ENCODE measurements around the gene IL10.
A peak's percentile ranks its signal among the peaks of the same experiment; 100 is the strongest.

The IL10 gene

DNA sequence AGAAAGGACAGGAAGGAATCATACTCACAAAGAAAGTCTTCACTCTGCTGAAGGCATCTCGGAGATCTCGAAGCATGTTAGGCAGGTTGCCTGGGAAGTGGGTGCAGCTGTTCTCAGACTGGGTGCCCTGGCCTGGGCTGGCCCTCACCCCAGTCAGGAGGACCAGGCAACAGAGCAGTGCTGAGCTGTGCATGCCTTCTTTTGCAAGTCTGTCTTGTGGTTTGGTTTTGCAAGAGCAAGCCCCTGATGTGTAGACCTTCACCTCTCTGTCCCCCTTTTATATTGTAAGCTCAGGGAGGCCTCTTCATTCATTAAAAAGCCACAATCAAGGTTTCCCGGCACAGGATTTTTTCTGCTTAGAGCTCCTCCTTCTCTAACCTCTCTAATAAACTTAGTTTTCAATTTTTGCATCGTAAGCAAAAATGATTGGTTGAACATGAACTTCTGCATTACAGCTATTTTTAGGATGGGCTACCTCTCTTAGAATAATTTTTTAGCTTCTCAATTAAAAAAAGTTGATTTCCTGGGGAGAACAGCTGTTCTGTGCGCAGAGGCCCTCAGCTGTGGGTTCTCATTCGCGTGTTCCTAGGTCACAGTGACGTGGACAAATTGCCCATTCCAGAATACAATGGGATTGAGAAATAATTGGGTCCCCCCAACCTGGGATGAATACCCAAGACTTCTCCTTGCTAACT is at the start of gene IL10:
Gene IL10, minus strand, starts transcription at position 252 of the 695 bp plus-strand sequence. Its CDS starts 59 bp downstream, at position 193.
- no peak for DNase-seq (ENCODE audit: low read depth)

DNA sequence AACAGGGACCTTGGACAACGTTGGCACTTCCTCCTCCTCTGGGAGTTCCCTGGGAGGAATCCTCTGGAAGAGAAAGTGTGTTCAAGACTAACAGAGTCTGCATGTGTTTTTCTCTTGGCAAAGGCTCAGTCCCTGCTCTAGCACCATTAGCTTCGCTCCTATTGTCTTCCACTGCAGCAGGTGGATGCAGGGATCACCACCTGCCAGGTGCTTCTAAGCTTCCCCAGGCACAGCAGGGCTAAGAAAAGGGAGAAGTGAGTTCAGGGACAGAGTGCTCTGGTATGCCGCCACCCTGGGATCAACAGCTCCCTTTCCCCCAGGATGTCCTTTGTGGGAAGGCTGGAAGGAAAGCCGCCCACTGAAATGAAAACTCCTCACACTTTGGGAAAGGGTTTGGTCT is 49.2 kb upstream of the IL10 start:
- no peak for DNase-seq (ENCODE audit: low read depth)

DNA sequence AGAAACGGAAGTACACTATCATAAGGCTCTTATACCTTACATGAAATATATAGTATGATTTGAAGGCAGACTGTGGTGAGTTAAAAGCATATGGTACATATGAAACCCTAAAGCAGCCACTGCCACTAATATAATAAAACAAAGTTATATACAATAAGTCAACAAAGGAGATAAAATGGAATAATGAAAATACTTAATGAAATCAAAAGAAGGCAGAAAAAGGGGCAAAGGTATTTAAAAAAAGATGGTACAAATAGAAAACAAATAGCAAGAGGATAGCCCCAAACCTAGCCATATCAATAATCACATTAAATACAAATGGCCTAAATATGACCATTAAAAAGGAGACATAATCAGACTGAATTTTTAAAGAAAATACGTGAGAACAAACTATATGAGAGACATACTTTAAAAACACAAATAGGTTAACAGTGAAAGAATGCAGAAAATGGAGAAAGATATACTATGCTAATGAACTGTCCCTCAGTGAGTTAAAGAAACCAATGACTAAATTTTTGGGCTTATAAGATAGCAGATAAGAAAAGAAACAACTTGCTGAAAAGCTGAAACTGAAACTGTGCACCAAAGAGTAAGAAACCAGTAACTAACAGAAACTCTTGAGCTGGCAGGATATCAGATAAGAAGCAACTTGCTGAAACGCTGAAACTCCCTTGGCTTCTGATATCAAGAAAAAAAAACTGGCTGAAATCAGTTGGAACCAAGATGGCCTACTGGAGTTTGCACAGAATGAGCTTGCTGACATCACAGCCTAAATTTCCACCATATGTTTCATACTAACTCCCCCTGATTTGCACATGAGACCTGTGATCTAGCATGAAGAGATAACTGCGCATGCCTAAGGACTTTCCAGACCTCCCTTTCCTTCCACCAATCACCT is 44.3 kb upstream of the IL10 start:
- no peak for DNase-seq (ENCODE audit: low read depth)

DNA sequence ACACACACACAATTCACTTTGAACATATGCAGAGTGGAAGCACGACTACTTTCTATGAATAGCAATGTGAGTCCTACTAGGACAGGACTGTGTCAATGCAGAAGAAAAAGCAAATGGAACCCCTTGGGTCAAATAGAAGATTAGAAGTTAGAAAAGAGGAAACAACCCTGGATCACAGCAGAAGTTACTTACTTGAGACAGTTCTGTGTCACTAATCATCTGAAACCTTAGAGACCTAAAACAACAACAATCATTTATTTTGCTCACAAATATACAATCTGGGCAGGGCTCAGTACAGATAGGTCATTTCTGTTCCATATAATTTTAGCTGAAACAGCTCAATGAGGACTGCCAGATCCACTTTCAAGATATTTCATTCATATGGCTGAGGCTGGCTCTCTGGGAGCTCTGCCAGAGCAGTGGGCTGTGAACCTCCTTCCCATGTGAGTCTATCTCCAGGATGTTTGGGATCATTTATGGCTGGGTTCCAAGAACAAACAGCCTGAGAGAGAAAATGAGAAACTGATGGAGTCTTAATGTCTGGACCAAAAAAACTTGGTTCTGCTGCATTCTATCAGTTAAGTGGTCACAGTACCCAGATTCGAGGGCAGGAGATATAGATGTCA is 42.5 kb upstream of the IL10 start:
- peak; percentile 38 for DNase-seq (ENCODE audit: low read depth)

DNA sequence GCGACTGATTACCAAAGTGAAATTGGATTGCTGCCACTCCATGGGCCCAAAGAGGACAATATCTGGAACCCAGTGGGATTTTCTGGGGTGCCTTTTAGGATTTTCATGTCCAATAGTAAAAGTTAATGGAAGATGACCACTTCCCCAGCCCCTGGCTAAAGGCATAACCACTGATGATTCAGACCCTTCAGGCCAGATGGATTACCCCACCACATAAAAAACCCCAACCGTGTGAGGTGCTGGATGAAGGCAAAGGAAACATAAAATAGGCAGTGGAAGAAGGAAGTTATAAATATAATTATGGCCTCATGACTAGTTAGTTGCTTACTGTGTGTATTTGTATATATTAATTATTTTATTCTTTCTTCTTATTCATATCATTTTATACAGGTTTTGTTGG is 40.2 kb upstream of the IL10 start:
- no peak for DNase-seq (ENCODE audit: low read depth)

DNA sequence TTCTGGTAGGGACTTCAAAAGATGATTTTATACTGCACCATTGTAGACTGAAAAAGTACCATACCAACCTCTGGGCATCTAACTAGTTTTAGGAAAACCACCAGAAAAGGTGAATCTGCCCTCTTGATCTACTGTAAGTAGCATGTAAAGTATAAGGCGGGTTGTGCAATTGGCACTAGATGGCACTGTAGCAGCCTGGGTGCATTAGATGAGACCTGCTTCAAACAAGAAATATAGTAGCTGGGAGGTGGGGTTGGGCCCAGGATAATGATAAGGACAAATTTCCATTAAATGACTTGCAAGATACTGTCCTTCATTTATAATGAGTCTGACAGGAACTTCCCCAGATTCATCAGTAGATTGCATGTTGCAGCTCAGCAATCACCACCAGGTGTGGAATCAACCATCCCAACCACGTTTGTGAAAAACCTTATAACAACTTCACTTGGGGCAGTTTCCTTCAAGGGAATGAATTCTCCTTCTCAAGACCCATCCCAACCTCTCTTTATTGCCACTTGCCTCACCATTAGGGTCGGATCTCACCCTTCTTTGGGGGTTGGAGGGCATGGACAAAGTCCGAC is 37.3 kb upstream of the IL10 start:
- DNase-seq (ENCODE audit: low read depth) = no peak

DNA sequence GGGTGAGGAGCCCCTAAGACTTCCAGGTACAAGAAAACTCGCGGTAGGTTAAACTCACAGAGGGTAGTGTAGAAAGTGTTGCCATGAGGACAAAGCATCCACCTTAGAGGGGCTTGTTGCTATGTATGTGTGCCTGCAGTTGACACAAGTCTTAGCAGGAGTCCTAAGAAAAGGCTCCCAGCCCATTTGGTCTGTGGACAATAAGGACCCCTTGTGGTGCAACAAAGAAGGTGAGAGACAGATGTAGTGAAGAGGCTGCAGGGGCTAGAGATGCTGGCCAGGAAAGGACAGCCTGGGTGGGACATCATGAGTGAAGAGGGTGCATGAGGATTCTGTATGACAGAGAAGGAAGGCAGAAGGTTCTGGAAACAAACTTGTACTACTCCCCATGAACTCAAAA is 36.3 kb upstream of the IL10 start:
- no peak for DNase-seq (ENCODE audit: low read depth)

DNA sequence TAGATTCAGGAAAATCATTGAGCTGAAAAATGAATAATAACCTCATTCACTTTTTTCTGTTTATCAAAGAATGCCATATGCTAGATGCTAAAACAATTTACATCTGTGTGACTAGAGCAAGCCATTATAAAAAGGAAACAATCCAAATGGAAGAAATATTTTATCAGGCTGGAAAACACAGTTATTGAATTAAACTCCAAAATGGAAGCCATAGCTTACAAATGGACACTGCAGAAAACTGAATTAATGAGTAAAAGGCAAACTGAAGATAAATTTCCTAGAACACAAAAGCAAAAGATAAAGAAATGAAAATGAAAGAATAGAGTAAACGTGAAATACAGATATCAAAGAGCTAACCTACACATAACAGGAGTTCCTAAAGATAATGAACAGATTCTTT is 33.1 kb upstream of the IL10 start:
- no peak for DNase-seq (ENCODE audit: low read depth)

DNA sequence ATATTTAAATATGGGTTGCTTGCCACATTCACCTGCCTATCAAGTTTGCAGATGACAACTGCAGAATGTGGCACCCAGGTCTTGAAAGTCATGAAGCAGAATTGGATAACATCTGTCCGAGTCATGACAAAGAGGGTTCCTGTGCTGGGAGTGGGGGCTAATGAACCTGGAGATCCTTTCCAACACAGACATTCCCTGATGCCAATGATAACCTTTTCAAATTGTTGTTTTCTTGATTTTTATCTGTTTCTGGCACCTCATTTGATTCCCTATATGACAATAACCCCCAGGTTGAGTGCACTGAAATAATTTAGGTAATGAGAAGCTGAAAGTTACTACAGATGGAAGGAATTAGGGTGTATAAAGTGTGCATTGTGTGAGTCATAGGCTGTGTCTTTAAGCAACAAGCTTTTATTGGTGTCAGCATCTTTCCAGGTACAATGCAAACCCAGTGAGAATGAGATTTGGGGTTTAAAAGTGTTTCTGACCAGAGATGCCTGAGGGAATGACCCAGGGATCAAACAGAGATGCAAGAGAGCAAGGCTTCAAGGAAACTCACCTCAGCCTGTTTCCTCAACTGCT is 32.0 kb upstream of the IL10 start:
- DNase-seq (ENCODE audit: low read depth) = no peak

DNA sequence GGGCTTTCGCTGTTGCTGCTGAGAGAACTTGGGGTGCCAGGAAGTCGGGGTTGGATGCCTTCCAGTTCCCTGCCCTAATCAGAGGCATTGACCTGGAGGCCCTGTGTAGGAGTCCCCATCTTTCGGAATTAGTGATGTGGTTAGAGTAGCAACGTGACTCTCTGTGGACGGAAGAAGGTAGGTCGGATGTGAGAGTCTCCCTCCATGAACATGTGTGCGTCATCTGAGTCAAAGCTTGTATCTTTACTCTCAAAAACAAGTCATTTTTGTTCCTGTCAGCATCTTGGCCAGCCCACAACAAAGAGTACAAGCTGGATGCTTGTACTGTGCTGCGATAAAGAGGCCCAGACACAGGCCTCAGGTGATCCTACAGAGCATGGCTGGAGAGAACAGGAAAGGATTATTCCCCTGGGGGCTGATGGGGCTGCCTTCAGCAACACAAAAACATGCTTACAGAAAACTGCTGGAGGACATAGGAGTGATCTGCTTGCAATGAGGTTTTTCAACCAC is 31.0 kb upstream of the IL10 start:
- DNase-seq (ENCODE audit: low read depth) = no peak

DNA sequence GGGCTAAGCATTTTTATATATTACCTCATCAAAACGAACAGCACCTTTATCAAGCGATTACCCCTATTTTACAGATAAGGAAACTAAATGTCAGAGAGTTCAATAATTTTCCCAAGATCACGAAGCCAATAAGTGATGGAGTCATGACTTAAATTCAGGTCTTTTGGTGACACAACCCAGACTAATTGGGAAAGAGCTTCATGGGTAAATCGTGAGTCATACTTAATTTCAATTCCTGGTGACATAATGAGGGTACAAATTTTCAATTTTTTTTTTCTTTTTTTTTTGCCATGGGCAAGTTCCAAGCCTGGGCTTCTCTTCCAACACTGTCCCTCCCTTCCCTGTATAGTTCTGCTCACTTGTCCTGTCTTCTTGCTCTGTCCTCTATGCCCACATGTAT is 30.1 kb upstream of the IL10 start:
- no peak for DNase-seq (ENCODE audit: low read depth)

DNA sequence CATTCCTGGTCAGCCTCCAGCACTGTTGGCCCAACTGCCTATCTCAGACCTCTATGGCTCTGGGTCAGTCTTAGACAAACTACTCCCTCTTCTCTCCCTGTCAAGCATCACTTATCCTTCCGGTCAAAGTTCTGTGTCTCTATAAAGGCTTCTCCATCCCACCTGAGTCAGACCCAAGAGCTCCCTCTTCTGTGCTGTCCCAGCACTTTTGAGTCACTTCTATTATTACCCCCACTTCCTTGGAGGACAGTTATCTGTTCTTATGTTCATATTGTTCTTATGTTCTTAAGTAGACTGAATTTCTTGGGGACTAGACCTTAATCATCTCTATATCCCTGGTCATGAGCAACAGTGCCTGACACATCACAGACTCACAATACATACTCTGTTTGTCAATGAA is 29.2 kb upstream of the IL10 start:
- DNase-seq (ENCODE audit: low read depth) = no peak

DNA sequence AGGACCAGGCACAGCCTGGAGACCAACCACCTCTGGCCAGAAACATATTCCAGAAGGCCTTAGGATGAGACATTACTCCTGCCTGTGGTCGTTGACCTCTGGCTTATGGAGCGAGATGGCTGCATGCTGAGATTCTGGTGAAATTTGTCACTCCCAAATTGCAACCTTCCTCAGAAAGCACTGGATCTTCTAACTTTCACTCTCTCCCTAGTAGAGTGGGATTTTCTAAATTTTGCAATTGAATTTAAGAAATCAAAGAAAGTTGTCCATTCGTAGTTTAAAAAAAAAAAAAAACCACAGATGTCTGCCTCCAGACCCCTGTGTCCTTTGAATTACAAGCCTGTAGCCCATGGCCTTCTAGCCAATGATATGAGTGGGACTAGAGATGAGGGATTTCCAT is 28.6 kb upstream of the IL10 start:
- no peak for DNase-seq (ENCODE audit: low read depth)

DNA sequence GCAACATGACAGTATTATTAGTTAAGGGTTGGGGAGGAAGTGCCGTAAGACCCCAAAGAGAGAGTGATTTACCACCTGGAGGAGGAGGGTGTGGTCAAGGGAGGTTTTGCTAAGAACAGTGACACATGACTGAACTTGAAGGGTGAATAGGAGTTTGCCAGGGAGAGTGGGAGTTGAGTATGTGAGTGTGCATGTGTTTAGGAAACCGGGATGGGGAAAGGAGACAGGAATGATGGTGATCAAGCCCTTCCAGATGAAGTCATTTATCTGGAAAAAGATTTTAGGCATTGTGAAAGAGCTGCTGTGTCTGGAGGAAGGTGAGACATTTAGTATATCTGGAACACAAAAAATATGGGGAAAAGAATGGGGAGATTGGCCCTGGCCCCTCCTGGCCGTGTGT is 28.1 kb upstream of the IL10 start:
- no peak for DNase-seq (ENCODE audit: low read depth)

DNA sequence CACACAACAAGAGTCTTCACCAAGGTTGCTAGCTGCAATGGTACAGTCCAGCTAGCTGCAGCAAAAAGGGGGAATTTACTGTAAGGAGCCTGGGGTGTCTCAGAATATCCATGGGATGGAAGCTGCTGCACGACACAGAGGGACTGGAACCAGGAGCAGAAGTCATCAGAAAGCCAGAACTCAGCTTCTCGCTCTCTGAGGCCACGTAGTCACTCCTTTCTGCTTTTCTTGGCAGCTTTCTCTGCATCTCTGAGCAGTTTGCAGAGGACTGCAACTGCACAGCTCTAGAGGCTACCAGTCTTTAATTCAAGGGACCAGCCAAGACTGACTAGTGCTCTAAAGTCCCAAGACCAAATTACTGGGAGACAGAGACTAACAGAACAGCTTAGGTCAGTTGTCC is 27.0 kb upstream of the IL10 start:
- DNase-seq (ENCODE audit: low read depth) = no peak

DNA sequence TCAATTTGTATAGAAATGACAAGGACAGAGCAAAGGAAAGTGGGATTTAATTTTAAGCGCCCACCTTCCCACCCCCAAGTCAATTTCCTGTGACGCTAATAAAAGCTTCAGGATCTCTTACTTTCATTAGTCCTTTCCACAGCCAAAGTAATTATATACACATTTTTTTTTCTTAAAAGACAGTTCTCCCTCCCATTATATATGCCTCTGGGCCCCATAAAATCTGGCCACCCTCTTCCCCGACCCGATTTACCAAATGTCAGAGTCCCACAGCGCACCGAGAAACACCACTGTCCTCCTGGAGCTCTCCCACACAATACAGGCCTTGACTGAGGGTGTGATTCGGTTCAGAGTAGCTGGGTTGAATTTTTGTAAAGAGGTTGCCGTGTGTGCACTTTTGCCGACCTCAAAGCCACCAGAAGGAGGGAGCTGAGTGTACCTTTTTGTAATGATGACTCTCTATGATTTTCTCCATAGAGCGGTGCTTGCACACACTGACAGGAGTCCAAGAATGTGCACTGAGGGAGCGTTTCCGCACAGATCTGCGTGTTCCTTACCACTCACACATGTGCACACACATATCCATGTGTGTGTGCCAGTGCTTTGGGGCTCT is 26.2 kb upstream of the IL10 start:
- no peak for DNase-seq (ENCODE audit: low read depth)

DNA sequence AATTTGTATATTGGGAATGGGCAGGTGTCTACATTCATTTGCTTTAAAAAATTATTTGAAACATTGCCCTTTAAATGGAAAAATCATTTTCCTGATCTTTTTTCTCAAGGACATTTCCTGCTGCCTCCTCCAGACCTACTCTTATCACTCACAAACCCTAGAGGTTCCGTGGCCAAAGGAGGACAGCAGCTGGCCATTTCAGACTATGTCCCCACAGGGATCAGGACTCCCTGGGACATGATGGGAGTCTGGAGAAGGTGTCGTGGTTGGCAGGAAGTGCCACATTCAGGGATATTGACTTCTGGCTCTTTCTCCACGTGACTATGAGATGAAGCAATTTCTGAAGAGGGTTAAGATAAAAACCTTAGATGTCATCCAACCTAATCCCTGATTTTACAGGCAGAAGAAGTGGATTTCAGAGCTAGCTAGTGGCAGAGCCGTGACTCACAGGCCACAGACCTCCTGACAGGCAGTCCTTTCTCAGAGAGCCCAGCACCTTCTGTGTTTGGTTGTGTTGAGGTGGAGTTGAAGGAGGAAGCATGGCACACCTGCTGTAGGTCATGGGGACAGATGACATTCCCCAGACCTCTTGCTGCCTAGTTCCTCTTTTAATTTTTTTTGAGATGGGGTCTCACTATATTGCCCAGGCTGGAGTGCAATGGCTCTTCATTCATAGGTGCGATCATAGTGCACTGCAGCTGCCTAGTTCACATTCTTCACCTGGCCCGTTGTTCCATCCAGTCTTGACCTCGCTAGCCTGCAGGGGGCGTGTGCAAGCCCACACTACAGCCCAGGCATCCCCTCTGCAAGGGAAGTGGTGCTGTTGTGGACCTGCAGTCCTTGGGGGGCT is 25.5 kb upstream of the IL10 start:
- no peak for DNase-seq (ENCODE audit: low read depth)

DNA sequence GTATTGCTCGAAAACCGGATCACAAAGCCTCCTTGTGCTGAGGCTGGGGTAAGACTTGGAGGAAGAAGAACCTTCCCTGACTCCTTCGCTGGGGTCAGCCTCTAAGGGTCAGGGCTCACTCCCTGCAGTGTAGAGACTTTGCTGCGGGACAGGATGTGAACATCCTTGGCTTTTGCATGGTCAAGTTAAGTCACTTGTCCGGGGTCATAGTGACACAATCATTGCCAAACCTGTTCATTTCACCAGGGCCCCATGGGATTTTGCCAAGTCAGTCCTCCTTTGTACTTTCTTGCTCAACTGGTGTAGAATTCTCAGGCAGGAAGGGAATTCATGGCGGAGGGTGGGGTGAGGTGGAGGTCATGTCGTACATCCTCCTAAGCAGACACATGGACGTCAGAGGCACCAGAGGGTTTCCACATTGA is 24.7 kb upstream of the IL10 start:
- no peak for DNase-seq (ENCODE audit: low read depth)

DNA sequence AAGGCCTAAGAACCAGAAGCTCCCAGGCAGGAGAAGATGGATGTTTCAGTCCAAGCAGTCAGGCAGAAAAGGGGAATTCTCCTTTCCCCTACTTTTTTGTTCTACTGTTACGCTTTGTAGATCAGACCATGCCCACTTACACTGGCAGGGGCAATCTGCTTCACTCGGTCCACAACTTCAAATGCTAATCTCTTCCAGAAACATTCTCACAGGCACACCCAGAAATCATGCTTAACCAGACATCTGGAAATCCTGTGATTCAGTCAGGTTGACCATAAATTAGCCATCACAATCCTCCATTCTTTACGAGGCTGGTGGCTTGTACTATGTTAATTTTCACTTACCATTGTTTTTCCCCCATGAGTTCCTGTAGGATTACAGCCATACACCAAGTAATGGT is 23.8 kb upstream of the IL10 start:
- DNase-seq (ENCODE audit: low read depth) = no peak

DNA sequence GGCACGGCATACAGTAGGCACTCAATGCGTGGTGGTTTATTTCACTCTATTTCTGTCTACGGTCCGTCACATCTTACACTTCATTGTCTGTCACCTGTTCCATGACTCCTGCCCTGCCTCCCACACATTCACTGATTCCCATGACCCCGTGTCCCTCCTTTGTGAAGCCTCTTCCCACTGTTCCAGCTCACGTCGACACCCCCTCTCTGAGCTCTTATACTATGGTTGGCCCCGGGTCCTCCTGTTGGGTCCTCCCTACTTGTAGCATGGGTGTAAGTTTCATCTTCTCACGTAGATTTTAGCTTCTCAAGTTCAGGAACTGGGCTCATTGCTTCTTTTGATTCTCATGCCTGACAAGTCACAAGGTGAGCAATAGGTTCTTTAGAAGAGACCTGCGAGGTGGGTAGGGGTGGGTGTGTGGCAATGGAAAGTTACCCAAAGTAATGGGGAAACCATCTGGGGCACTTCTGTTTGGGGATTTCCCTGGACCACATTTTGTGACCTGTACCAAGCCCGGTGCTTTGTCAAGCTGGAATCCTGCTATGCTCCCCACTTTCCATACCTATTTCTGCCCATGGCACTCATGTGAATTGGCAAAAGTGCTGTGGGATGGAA is 22.1 kb upstream of the IL10 start:
- DNase-seq (ENCODE audit: low read depth) = no peak
